ENCODE results near the gene LRRC55. TPM values are rescaled to one million over a fixed set of nuclear protein-coding genes. Genes with fewer than 3 reads are reported as not detected.

Gene LRRC55
- total and polyA plus RNA-seq, 9 of the 15 experiments (the other 6 are each of a cell fraction or from before 2014, with no cell fraction given), result not detected

DNA sequence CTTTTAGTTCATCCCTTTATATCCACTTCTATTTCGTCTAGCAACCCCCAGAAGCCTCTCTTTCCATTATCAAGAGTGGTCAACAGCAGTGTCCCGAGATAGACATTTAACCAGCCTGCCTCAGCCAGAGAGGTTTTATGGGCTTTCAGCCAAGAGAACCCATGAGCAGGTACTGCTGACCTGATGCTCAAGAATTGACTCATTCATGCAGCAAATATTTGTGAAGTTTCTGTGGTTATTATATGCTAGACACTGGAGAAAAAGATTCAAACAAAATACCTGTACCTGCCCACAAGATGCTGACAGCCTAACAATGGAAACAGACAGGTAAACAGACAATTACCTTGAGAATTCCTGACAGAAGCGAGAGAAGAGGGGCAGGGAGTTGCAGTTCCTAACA is 9.7 kb upstream of the LRRC55 start (continued):
- TF ChIP-seq E2F6 (IDR thresholded peaks at IDR 0.05; ENCODE audit: borderline replicate concordance in 1 of 2, extremely low read depth in 1 of 2, insufficient read depth in 1 of 2, insufficient read length in 1 of 2, low read depth in 1 of 2, low read length in 1 of 2, poor library complexity in 1 of 2, severe bottlenecking in 1 of 2) (no peak), ZNF668 (CRISPR knock-in tag; IDR thresholded peaks at IDR 0.05) (no peak), ZNF707 (CRISPR knock-in tag; conservative IDR thresholded peaks at IDR 0.05) (no peak), PURB (CRISPR knock-in tag; IDR thresholded peaks at IDR 0.05; ENCODE audit: low read depth) (no peak), ZNF445 (CRISPR knock-in tag; IDR thresholded peaks at IDR 0.05; ENCODE audit: low read depth) (no peak), SLC30A9 (CRISPR knock-in tag; IDR thresholded peaks at IDR 0.05) (no peak), MECOM (CRISPR knock-in tag; IDR thresholded peaks at IDR 0.05) (no peak)
- TF ChIP-seq, protein P1, sequence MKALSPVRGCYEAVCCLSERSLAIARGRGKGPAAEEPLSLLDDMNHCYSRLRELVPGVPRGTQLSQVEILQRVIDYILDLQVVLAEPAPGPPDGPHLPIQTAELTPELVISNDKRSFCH (CRISPR knock-in tag; IDR thresholded peaks at IDR 0.05), result no peak
- TF ChIP-seq, protein P1 (tag; IDR thresholded peaks at IDR 0.05), result no peak

DNA sequence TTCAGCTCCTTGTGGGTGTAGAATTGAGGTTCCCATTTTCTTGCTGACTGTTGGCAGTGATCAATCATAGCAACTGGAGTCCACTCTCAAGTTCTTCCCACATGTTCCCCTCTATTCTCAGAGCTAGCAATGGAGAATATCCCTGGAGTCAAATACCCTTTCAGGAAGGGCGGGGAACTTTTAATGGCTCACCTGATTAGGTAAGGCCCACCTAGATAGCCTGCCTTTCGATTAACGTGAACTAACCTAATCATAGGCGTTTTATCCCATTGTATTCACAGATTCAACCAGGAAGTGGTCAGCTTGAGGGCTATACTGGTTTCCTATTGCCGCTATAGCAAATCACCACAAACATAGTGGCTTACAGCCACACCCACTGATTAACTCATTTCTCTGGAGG is 7.1 kb upstream of the LRRC55 start:
- no peak overlapping the region for H3K4me2 ChIP-seq (ENCODE audit: insufficient read depth, low read length)
- 4% methylated on average over 5 of the region's 5 CpGs for WGBS (ENCODE audit: insufficient coverage, low coverage, missing lambda C conversion rate)

More for the DNA sequence above, 7.1 kb upstream of the LRRC55 start:
- no peaks in the 10 kb centered on the region for H3K9me1 ChIP-seq (ENCODE audit: control insufficient read depth, insufficient read depth, low read length)
- H3K4me3 ChIP-seq, result no peak overlapping the region
- H3K9ac ChIP-seq (ENCODE audit: insufficient read depth in 1 of 2, low read depth in 2 of 2, low read length in 2 of 2), result no peak overlapping the region
- H4K20me1 ChIP-seq (replicated peaks; ENCODE audit: control insufficient read depth, insufficient read depth, low read length), result no peaks in the 10 kb centered on the region
- in situ Hi-C loops (cut with MboI), result no loop called here
- TF ChIP-seq ZNF134 (CRISPR knock-in tag; conservative IDR thresholded peaks at IDR 0.05), result peak; percentile 98
- TF ChIP-seq ELF2 (CRISPR knock-in tag; IDR thresholded peaks at IDR 0.05), result no peak
- H3K4me1 ChIP-seq (replicated peaks in 1 of 2; ENCODE audit: control insufficient read depth in 2 of 2, insufficient read depth in 2 of 2, low read length in 2 of 2), result peaks cover 0 to 4% of the 10 kb centered on the region in 2 experiments; a peak in 1 of 5 replicates
- ATAC-seq (0 out of 3 replicates have a peak, but pooled peaks have one; percentile 29), FAIRE-seq (no peak), DNase-seq (ENCODE audit: extremely low read depth in 1 of 4, low spot score in 3 of 4) (no peak)
- CTCF ChIA-PET (ENCODE audit: low intra/inter-chr PET ratio), result no interaction called here
- H3K36me3 ChIP-seq (ENCODE audit: control insufficient read depth, insufficient read depth, low read length), result no peaks in the 10 kb centered on the region
- no peaks in the 10 kb centered on the region for H3K79me2 ChIP-seq (ENCODE audit: control insufficient read depth, insufficient read depth, low read length)
- peaks cover 4 to 6% of the 10 kb centered on the region in 2 experiments; a peak in 2 of 5 replicates for H3K27me3 ChIP-seq (ENCODE audit: control insufficient read depth in 2 of 2, insufficient read depth in 2 of 2, low read length in 2 of 2)
- H2AFZ ChIP-seq (ENCODE audit: low read depth, low read length), result no peak overlapping the region
- no peaks in the 10 kb centered on the region for H3K9me3 ChIP-seq (replicated peaks; ENCODE audit: control insufficient read depth, insufficient read depth, low read depth, low read length)
- intact Hi-C loops (cut with micrococcal nuclease), result no loop called here
- H3K27ac ChIP-seq (ENCODE audit: extremely low read depth, low read depth, low read length), result no peak overlapping the region
- no TSS peak for BruUV-seq (replicated peaks)
- POLR2A ChIA-PET, result interaction anchor here (0.5 to 0.9 kb wide), 3 partner anchors 28 to 1561 kb away, joined by 3 read pairs; no protein-coding TSS in a partner anchor
